Panc1 (cell line): Measurements from ENCODE around the gene HBB.

Experiments
- CTCF ChIP-seq: fragments of 450-650 bp; IDR thresholded peaks from 2 replicates; pipeline ENCODE4 v1.5.1; 2017; ENCODE audit warnings: mild to moderate bottlenecking
- POLR2AphosphoS5 ChIP-seq: IDR thresholded peaks from 2 replicates; pipeline ENCODE4 v1.6.1; 2012; ENCODE audit warnings: mild to moderate bottlenecking, low read depth, low read length, moderate library complexity
- REST ChIP-seq, 2 experiments: IDR thresholded peaks; 2 replicates each; pipeline ENCODE4 v1.6.1; 2011 to 2012; ENCODE audit warnings: low read depth in 2 of 2, control low read depth in 1 of 2, low read length in 1 of 2, mild to moderate bottlenecking in 1 of 2, moderate library complexity in 1 of 2; ENCODE audit not compliant: insufficient read depth in 1 of 2
- SIN3A ChIP-seq: IDR thresholded peaks from 2 replicates; pipeline ENCODE4 v1.6.1; 2012; ENCODE audit warnings: low read depth, mild to moderate bottlenecking, low read length, moderate library complexity, borderline replicate concordance; ENCODE audit not compliant: insufficient read depth
- TCF7L2 ChIP-seq: IDR thresholded peaks from 2 replicates; pipeline ENCODE4 v1.6.1; 2011; ENCODE audit warnings: mild to moderate bottlenecking, low read depth, low read length, inconsistent platforms

- no peak for TF ChIP-seq CTCF
- no peak for TF ChIP-seq SIN3A
- no peak for TF ChIP-seq REST (IDR thresholded peaks at IDR 0.05; ENCODE audit: insufficient read depth in 1 of 2, low read depth in 2 of 2, low read length in 1 of 2)
- no peak for TF ChIP-seq POLR2AphosphoS5
- TF ChIP-seq TCF7L2, result no peak
Measured at GRCh38 chr11:5265832-5266231, 39.0 kb upstream of the HBB start.
